Activated T-cell treated with anti-CD3 and anti-CD28 coated beads for 48 hours (primary cell): Measurements from ENCODE around the gene ARSA.

Experiments
- DNase-seq: peaks from one replicate; pipeline ENCODE4 v3.0.0-alpha.2; 2020; ENCODE audit warnings: low read depth

ARSA gene

GRCh38 chr22:50579752-50580151 is 48.2 kb downstream of the ARSA start:
- DNase-seq = no peak

DNA sequence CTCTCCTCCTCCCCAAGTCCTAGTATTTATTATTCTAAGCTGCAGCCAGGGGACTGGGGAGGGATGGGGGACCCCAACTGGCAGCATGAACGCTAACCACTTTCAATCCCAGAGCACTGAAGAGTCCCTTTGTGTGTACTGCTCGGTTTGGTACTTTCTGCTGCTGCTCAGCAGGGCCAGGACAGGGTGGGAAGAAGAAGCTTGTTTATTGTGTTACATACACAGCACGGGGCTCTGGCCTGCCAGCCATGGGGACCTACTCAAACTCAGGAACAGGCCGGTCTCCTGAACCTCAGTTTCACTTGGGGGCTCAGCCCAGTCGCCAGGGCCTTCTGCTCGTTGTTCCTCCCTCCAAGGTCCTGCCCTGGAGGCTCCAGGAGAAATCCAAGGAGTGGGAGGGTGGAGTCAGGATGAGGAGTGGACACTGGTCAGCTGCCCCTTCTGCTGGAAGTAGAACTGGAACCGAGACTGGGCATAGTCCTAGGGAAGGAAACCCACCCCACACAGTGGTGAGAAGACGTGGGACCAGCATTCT is 49.1 kb downstream of the ARSA start:
- DNase-seq = no peak

GRCh38 chr22:50577987-50578775 is 49.8 kb downstream of the ARSA start, which contains the start of gene CPT1B:
Gene CPT1B (minus strand): TSS chr22:50578427. CDS start chr22:50577915, 512 bp downstream.
- no peak for DNase-seq

DNA sequence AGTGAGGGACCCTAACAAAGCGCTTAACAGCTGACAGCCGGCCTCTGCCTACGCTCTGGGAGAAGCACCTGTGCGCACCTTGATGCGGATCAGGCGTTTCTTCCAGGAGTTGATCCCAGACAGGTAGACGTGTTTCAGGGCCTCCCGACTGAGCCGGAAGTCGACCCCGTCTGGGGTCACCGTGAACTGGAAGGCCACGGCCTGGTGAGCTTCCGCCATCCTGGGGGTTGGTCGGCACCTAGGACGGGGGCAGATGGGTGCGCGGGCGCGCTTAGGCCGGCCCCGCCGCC is 50.3 kb downstream of the ARSA start:
- no peak for DNase-seq

- no peak for DNase-seq
Measured at GRCh38 chr22:50576806-50577696, 50.9 kb downstream of the ARSA start.

DNA sequence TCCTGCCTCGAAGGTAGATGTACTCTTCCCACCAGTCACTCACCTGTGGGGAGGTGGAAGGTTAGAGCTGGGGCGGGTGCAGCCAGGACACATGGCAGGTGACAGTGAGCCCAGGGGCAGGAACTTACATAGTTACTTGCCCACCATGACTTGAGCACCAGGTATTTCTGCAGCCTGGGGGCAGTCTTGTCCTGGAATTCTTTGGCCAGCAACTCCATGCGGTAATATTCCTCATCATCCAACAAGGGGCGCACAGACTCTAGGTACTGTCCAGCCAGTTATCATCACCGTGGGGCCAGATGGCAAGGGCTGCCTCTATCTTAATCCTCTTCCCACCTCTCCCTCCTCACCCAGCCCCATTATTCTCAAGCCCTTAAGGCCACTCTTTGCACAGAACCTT is 51.9 kb downstream of the ARSA start:
- no peak for DNase-seq

DNA sequence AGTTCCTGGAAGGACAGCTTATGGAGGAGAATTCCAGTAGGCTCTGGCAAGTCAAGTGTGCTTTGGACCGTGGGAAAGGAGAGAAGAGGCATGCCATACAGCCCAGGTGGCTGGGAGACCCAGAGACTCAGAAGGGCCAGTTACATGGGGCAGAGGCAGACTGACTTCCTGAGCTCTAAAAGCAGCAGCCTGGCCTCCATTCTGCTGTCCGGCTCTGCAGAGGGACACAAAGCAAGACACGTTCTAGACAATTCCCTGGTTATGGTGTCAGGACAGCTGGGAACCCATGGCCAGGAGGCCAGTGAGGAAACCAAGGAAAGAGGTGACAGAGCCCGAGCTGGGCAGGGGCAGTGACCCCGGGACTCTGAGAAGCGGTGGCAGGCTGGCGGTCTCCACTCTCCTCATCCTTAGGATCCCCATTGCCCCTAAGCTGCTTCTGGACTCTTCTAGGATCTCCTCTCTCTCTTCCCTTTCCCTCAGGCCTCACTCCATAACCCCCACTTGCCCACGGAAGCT is 52.5 kb downstream of the ARSA start:
- no peak for DNase-seq
